Measurements from ENCODE around the gene EXOC8.

GRCh38 chr1:231357831-231358354, 20.2 kb upstream of the EXOC8 start:
- no peak for TF ChIP-seq POLR2AphosphoS5 (IDR thresholded peaks at IDR 0.05; ENCODE audit: low read depth, low read length)
- TF ChIP-seq POLR2A (IDR thresholded peaks at IDR 0.05; ENCODE audit: low read depth, low read length), result no peak
- no peak for TF ChIP-seq TAF1 (IDR thresholded peaks at IDR 0.05; ENCODE audit: low read depth, low read length)
- no peak for TF ChIP-seq POU2F2 (IDR thresholded peaks at IDR 0.05; ENCODE audit: low read depth, low read length)
